A549 (cell line): ENCODE results near the gene TRMT2A. TPM values are rescaled to one million over a fixed set of nuclear protein-coding genes. Genes with fewer than 3 reads are reported as not detected.
A peak's percentile ranks its signal among the peaks of the same experiment; 100 is the strongest.

ENCODE experiments used
- ATAC-seq, 2 experiments: fragments of 200-7000 bp in 1 of 2; fragments of >200 bp in 1 of 2; cut with Nextera tagmentation in 1 of 2; cut with Tn5 transposase in 1 of 2; 3 replicates each; pipeline versions ENCODE4 v1.8.0 to v1.9.1; 2018 to 2020; ENCODE audit warnings: mild to moderate bottlenecking in 1 of 2, moderate library complexity in 1 of 2
- CTCF ChIA-PET: fragments of 300-600 bp; sonication (Branson Sonifier 250); formaldehyde crosslinking; extraction: SDS; loops from one replicate; lab custom pipeline; 2021; ENCODE audit warnings: antibody characterized with exemption, inconsistent platforms; lab: Yijun Ruan, JAX
- POLR2A ChIA-PET: fragments of 350-600 bp; formaldehyde crosslinking; extraction: SDS; loops from one replicate; lab custom pipeline; 2021; ENCODE audit warnings: antibody characterized with exemption, inconsistent platforms; lab: Yijun Ruan, JAX
- DNase-seq, 2 experiments: peaks; one replicate each; pipeline versions ENCODE4 v3.0.0 to v3.0.0-alpha.2; 2011 to 2016; ENCODE audit warnings: low read depth in 1 of 2, low spot score in 1 of 2
- FAIRE-seq: peaks from 2 replicates; lab custom pipeline; 2011; peaks lifted over from hg19 to GRCh38; lab: Jason Lieb, UNC
- H3K27ac ChIP-seq, 2 experiments: fragments of >200 bp; sonication (Bioruptor Twin); formaldehyde crosslinking; 3 replicates each; pipeline ENCODE4 v1.5.1; 2016 to 2017
- H3K4me1 ChIP-seq: fragments of >200 bp; sonication (Bioruptor Twin); formaldehyde crosslinking; 3 replicates; pipeline ENCODE4 v1.6.1; 2016
- H3K4me2 ChIP-seq: fragments of >200 bp; sonication (Bioruptor Twin); formaldehyde crosslinking; 3 replicates; pipeline ENCODE4 v1.6.1; 2016
- H3K4me3 ChIP-seq: fragments of >200 bp; sonication (Bioruptor Twin); formaldehyde crosslinking; 3 replicates; pipeline ENCODE4 v1.5.1; 2016
- H3K9me3 ChIP-seq: fragments of >200 bp; sonication (Bioruptor Twin); formaldehyde crosslinking; 3 replicates; pipeline ENCODE4 v1.6.1; 2016
- BHLHE40 ChIP-seq: IDR thresholded peaks from 2 replicates; pipeline ENCODE4 v1.6.1; 2012; ENCODE audit warnings: low read depth, low read length, inconsistent platforms
- EHF ChIP-seq: fragments of 250-450 bp; sonication (Bioruptor Pico); IDR thresholded peaks from 2 replicates; pipeline ENCODE4 v1.5.0; 2020; ENCODE audit warnings: mild to moderate bottlenecking
- EP300 ChIP-seq, 2 experiments: fragments of >200 bp; sonication (Bioruptor Twin); formaldehyde crosslinking; IDR thresholded peaks; 2 replicates in 1 of 2; 3 replicates in 1 of 2; pipeline ENCODE4 v1.6.1; 2016 to 2017
- FOXS1 ChIP-seq: fragments of 250-450 bp; sonication (Bioruptor Pico); IDR thresholded peaks from 2 replicates; pipeline ENCODE4 v1.5.0; 2020; ENCODE audit warnings: mild to moderate bottlenecking, moderate library complexity
- HDAC2 ChIP-seq: fragments of 200-600 bp; sonication (generic); IDR thresholded peaks from 2 replicates; pipeline ENCODE4 v1.6.1; 2016
- JUN ChIP-seq, 2 experiments: fragments of >200 bp; sonication (Bioruptor Twin); formaldehyde crosslinking; IDR thresholded peaks; 2 replicates in 1 of 2; 3 replicates in 1 of 2; pipeline ENCODE4 v1.6.1; 2016 to 2017
- NPAS2 ChIP-seq: fragments of 250-450 bp; sonication (Bioruptor Pico); IDR thresholded peaks from 2 replicates; pipeline ENCODE4 v1.8.0; 2022; ENCODE audit warnings: mild to moderate bottlenecking, moderate library complexity, borderline replicate concordance
- POLR2A ChIP-seq: IDR thresholded peaks from 2 replicates; pipeline ENCODE4 v1.6.1; 2012; ENCODE audit warnings: mild to moderate bottlenecking, low read length
- POLR2AphosphoS2 ChIP-seq: conservative IDR thresholded peaks from 2 replicates; pipeline ENCODE4 v1.6.1; 2012; ENCODE audit warnings: low read length, improper control_type of control experiment, inconsistent platforms
- ZNF302 ChIP-seq: fragments of 250-450 bp; sonication (Bioruptor Pico); IDR thresholded peaks from 2 replicates; pipeline ENCODE4 v1.9.0; 2021; ENCODE audit warnings: inconsistent platforms, mild to moderate bottlenecking, moderate library complexity
- WGBS: methylation state at CpG from one replicate; pipeline ENCODE4 v1.1.6; 2017; ENCODE audit errors: missing lambda C conversion rate; 5-methylcytosine and 5-hydroxymethylcytosine counted together
- polyA plus RNA-seq, 4 experiments: library from polyadenylated mRNA; depleted of rRNA in 3 of 4; stranded (reverse); fragments of >200 nt; fragmentation: RNase III in 1 of 4; extraction: RNeasy Plus Mini Kit Qiagen cat#74134 plus additional on column Dnase treatment in 1 of 4; gene quantifications; 2 replicates in 3 of 4; 3 replicates in 1 of 4; pipeline ENCODE4 v1.2.3, GENCODE V29; 2011 to 2017
- TF ChIP-seq, protein P1 (sequence below): fragments of 250-450 bp; sonication (Bioruptor Pico); IDR thresholded peaks from 2 replicates; pipeline ENCODE4 v1.5.0; 2020; ENCODE audit warnings: low read depth, mild to moderate bottlenecking, moderate library complexity
- TF ChIP-seq, protein P2 (sequence below): fragments of >200 bp; sonication (Bioruptor Twin); formaldehyde crosslinking; IDR thresholded peaks from 3 replicates; pipeline ENCODE4 v1.6.1; 2016
- TF ChIP-seq, protein P3 (sequence below): fragments of 200-600 bp; sonication (generic); IDR thresholded peaks from 2 replicates; pipeline ENCODE4 v1.6.1; 2016; ENCODE audit warnings: antibody characterized with exemption, mild to moderate bottlenecking, moderate library complexity
- TF ChIP-seq, protein P4 (sequence below): fragments of 150-350 bp; IDR thresholded peaks from 2 replicates; pipeline ENCODE4 v1.6.1; 2014; ENCODE audit warnings: low read depth, mild to moderate bottlenecking, low read length
- TF ChIP-seq, protein P5 (sequence below): fragments of 450-650 bp; IDR thresholded peaks from 2 replicates; pipeline ENCODE4 v1.6.1; 2014; ENCODE audit warnings: antibody characterized with exemption

TRMT2A gene
- polyA plus RNA-seq, 2 of the 4 experiments (the other 2 are of a cell fraction) = 12.3 to 28.8 TPM

DNA sequence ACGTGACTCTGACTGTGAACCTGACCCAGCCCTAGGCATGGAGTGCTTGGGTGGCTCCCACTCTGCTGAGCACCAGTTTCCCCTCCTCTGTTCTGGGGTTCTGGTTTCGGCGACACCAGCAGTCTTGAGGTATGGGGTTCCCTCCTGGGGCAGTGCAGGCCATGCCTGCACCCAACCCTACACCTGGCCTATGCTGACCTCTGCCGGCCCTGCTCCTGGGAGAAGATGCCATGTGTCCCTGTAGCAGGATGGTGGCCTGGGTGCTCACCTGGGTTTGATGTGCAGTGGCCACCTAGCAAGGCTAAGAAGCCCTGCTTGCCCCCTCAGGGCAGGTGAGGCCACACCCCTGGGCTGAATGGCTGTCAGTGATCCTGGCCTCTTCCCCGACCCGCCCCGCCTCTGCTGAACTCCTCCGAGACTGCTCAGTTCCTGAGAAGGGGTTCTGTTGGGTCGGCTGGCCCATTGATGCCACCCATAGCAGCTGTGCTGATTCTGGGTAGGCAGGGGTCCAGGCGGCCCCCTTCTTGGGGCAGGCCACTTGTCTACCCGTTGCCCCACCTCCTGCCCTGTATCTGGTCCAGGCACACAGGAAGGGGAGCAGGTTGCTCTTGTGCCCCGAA is 17.0 kb upstream of the TRMT2A start:
- TF ChIP-seq BHLHE40 (no peak), NPAS2 (CRISPR knock-in tag) (no peak), POLR2AphosphoS2 (no peak), ZNF302 (CRISPR knock-in tag) (no peak), JUN (IDR thresholded peaks at IDR 0.05) (no peak), EHF (CRISPR knock-in tag) (no peak)
- TF ChIP-seq, protein P1, sequence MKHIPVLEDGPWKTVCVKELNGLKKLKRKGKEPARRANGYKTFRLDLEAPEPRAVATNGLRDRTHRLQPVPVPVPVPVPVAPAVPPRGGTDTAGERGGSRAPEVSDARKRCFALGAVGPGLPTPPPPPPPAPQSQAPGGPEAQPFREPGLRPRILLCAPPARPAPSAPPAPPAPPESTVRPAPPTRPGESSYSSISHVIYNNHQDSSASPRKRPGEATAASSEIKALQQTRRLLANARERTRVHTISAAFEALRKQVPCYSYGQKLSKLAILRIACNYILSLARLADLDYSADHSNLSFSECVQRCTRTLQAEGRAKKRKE (CRISPR knock-in tag) = no peak
- TF ChIP-seq, protein P2, sequence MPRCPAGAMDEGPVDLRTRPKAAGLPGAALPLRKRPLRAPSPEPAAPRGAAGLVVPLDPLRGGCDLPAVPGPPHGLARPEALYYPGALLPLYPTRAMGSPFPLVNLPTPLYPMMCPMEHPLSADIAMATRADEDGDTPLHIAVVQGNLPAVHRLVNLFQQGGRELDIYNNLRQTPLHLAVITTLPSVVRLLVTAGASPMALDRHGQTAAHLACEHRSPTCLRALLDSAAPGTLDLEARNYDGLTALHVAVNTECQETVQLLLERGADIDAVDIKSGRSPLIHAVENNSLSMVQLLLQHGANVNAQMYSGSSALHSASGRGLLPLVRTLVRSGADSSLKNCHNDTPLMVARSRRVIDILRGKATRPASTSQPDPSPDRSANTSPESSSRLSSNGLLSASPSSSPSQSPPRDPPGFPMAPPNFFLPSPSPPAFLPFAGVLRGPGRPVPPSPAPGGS = no peak
- TF ChIP-seq, all 56 proteins: peak for 0
- Histone ChIP-seq H3K9me3 (no peaks in the 10 kb centered on the region), H3K27ac (no peak overlapping the region), H3K4me3 (no peak overlapping the region), H3K4me2 (no peak overlapping the region), H3K4me1 (peaks cover 7% of the 10 kb centered on the region; the same call in 1 of the 3 replicates)
- 77% methylated on average over 6 of the region's 12 CpGs for WGBS
- DNase-seq (no peak), ATAC-seq (no peak), FAIRE-seq (no peak)
- CTCF ChIA-PET = no interaction called here
- POLR2A ChIA-PET = no interaction called here

DNA sequence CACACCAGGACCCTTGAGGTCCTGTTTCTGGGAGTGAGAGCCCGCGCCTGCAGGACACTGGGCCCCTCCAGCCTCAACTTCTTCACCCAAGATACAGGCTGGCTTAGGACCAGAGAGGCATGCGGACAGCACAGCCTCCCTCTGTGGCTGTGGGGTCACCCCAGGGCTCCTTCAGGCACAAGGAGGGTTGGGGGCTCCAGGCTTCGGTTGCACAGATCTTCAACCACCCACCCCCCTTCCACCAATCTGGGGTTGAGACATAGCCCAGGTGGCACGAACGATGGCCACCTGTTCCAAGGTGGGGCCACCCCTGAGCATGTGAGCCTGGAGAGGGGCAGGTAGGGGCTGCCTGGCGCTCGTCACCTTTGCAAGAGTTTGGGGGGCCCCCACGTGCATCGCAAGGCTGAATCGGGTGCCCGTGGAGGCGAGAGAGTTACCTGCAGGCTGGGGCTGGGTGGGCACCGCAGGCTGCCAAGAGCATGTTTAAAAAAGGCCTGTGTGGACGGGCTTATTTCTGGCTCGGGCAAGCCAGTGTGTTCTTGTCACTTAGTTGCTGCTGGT is 15.7 kb upstream of the TRMT2A start:
- DNase-seq (no peak), ATAC-seq (no peak), FAIRE-seq (no peak)
- ChIA-PET CTCF (no interaction called here), POLR2A (no interaction called here)
- TF ChIP-seq, protein P3, sequence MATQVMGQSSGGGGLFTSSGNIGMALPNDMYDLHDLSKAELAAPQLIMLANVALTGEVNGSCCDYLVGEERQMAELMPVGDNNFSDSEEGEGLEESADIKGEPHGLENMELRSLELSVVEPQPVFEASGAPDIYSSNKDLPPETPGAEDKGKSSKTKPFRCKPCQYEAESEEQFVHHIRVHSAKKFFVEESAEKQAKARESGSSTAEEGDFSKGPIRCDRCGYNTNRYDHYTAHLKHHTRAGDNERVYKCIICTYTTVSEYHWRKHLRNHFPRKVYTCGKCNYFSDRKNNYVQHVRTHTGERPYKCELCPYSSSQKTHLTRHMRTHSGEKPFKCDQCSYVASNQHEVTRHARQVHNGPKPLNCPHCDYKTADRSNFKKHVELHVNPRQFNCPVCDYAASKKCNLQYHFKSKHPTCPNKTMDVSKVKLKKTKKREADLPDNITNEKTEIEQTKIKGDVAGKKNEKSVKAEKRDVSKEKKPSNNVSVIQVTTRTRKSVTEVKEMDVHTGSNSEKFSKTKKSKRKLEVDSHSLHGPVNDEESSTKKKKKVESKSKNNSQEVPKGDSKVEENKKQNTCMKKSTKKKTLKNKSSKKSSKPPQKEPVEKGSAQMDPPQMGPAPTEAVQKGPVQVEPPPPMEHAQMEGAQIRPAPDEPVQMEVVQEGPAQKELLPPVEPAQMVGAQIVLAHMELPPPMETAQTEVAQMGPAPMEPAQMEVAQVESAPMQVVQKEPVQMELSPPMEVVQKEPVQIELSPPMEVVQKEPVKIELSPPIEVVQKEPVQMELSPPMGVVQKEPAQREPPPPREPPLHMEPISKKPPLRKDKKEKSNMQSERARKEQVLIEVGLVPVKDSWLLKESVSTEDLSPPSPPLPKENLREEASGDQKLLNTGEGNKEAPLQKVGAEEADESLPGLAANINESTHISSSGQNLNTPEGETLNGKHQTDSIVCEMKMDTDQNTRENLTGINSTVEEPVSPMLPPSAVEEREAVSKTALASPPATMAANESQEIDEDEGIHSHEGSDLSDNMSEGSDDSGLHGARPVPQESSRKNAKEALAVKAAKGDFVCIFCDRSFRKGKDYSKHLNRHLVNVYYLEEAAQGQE = no peak
- no peak for TF ChIP-seq POLR2A
- TF ChIP-seq HDAC2 = no peak
- TF ChIP-seq, protein P4, sequence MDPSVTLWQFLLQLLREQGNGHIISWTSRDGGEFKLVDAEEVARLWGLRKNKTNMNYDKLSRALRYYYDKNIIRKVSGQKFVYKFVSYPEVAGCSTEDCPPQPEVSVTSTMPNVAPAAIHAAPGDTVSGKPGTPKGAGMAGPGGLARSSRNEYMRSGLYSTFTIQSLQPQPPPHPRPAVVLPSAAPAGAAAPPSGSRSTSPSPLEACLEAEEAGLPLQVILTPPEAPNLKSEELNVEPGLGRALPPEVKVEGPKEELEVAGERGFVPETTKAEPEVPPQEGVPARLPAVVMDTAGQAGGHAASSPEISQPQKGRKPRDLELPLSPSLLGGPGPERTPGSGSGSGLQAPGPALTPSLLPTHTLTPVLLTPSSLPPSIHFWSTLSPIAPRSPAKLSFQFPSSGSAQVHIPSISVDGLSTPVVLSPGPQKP = no peak
- no peak for TF ChIP-seq POLR2AphosphoS2
- TF ChIP-seq, protein P5, sequence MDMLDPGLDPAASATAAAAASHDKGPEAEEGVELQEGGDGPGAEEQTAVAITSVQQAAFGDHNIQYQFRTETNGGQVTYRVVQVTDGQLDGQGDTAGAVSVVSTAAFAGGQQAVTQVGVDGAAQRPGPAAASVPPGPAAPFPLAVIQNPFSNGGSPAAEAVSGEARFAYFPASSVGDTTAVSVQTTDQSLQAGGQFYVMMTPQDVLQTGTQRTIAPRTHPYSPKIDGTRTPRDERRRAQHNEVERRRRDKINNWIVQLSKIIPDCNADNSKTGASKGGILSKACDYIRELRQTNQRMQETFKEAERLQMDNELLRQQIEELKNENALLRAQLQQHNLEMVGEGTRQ = no peak
- no peak for TF ChIP-seq EP300 (IDR thresholded peaks at IDR 0.05)
- TF ChIP-seq FOXS1 (CRISPR knock-in tag) = no peak
- Histone ChIP-seq H3K4me3 (peak overlapping the region; percentile 100), H3K4me1 (peaks cover 7% of the 10 kb centered on the region; the same call in 1 of the 3 replicates), H3K27ac (peak overlapping the region; percentile 97 to 100), H3K4me2 (peak overlapping the region; percentile 97), H3K9me3 (no peaks in the 10 kb centered on the region)
- WGBS = 87% methylated on average over 4 of the region's 16 CpGs
